Ovary (tissue), 3 donors: Measurements from ENCODE around the gene VAC14.

Experiments used
- EP300 ChIP-seq: sonication (generic); formaldehyde crosslinking; IDR thresholded peaks from one replicate; pipeline ENCODE4 v1.6.1; 2017; ENCODE audit warnings: antibody characterized with exemption
- POLR2A ChIP-seq: fragments of 450-650 bp; IDR thresholded peaks from one replicate; pipeline ENCODE4 v1.6.1; 2017; ENCODE audit warnings: antibody characterized with exemption, mild to moderate bottlenecking, moderate library complexity
- TF ChIP-seq, protein P1 (sequence below), 3 donors: fragments of 450-650 bp in 2 of 3; fragments of 200-600 bp in 1 of 3; IDR thresholded peaks; one replicate each; pipeline versions ENCODE4 v1.5.1 to v1.8.0; 2016 to 2022; ENCODE audit warnings: antibody characterized with exemption in 3 of 3, mild to moderate bottlenecking in 1 of 3
- donor health status: DM: no; HTN: no; CAD: no.

DNA sequence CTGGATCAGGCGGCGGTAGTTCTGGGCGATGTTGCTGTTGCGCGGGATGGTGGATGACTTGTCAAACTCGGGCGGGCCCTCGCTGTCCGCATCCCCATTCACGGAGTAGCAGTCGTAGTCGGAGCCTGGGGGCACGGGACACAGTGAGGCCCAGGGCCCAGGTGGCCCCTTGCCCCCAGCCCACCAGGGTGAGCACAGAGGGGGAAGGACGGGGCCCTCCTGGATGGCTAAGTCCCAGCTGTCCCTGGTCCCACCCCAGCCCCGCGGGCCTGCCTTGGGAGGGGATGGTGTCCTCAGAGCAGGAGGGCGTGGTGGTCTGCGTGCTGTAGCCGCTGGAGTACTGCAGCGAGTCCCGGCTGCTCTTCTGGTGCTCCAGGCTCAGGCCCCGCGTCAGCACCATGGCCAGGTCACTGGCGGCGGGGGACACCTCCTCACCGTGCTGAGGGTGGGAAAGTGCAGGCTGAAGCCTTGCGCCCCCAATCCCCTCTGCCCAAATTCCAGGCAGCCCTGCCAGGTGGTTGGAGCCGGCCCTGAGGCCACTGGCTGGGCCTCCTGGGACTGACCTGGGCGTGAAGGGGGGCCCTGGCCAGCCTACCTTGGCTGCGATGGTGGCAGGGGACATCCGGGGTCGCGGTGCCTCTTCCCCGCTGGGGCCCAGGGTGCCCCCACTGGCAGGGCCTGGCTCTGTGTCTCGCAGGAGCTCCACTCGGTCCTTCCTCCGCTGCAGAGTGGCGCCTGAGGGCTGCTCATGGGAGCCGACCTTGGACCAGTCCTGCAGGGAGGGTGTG is 136.4 kb downstream of the VAC14 start:
- TF ChIP-seq, protein P1, sequence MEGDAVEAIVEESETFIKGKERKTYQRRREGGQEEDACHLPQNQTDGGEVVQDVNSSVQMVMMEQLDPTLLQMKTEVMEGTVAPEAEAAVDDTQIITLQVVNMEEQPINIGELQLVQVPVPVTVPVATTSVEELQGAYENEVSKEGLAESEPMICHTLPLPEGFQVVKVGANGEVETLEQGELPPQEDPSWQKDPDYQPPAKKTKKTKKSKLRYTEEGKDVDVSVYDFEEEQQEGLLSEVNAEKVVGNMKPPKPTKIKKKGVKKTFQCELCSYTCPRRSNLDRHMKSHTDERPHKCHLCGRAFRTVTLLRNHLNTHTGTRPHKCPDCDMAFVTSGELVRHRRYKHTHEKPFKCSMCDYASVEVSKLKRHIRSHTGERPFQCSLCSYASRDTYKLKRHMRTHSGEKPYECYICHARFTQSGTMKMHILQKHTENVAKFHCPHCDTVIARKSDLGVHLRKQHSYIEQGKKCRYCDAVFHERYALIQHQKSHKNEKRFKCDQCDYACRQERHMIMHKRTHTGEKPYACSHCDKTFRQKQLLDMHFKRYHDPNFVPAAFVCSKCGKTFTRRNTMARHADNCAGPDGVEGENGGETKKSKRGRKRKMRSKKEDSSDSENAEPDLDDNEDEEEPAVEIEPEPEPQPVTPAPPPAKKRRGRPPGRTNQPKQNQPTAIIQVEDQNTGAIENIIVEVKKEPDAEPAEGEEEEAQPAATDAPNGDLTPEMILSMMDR (IDR thresholded peaks at IDR 0.05): no peak
- TF ChIP-seq EP300 (no peak), POLR2A (no peak)
